Stimulated activated CD4-positive, alpha-beta T cell treated with anti-CD3 and anti-CD28 coated beads, Interleukin-12 subunit alpha, Interleukin-12 subunit beta, amount 100 ng/mL, for 48 hours (primary cell): ENCODE data around the gene LSM10.

ENCODE experiments used
- DNase-seq, 3 donors: peaks; one replicate each; pipeline ENCODE4 v3.0.0-alpha.2; 2020; ENCODE audit warnings: low read depth in 2 of 3, low spot score in 1 of 3

Gene LSM10

GRCh38 chr1:36385410-36386264 lies 12.1 kb downstream of the LSM10 start, which contains the start of gene STK40:
Gene STK40 (minus strand): TSS chr1:36385924. CDS start chr1:36361332, 24,592 bp downstream.
- peak; percentile 96 to 98 (median 97) for DNase-seq

GRCh38 chr1:36384542-36385409 lies 12.9 kb downstream of the LSM10 start:
- no peak for DNase-seq

- no peak for DNase-seq
These were observed 14.5 kb downstream of the LSM10 start for GRCh38 chr1:36383240-36383639.

GRCh38 chr1:36382669-36383068 lies 15.0 kb downstream of the LSM10 start:
- no peak for DNase-seq

- DNase-seq = no peak
These were observed 15.5 kb downstream of the LSM10 start for GRCh38 chr1:36382231-36382630.

GRCh38 chr1:36381405-36381804 lies 16.3 kb downstream of the LSM10 start:
- DNase-seq = no peak

- no peak for DNase-seq
These were observed 16.9 kb downstream of the LSM10 start for GRCh38 chr1:36380782-36381181.

- no peak for DNase-seq
These were observed 17.5 kb downstream of the LSM10 start for GRCh38 chr1:36380143-36380619.

- DNase-seq = no peak
These were observed 19.8 kb downstream of the LSM10 start for GRCh38 chr1:36377791-36378492.

- no peak for DNase-seq
These were observed 25.1 kb downstream of the LSM10 start for GRCh38 chr1:36372617-36373016.

- peak; percentile 58 to 94 (median 75) for DNase-seq
These were observed 28.4 kb downstream of the LSM10 start for GRCh38 chr1:36369061-36369861.

GRCh38 chr1:36367798-36368197 lies 29.9 kb downstream of the LSM10 start:
- no peak for DNase-seq

GRCh38 chr1:36367066-36367465 lies 30.6 kb downstream of the LSM10 start:
- no peak for DNase-seq

- no peak for DNase-seq
These were observed 31.5 kb downstream of the LSM10 start for GRCh38 chr1:36366091-36366661.

- DNase-seq = no peak
These were observed 32.3 kb downstream of the LSM10 start for GRCh38 chr1:36365381-36365780.

GRCh38 chr1:36359911-36360550 lies 37.7 kb downstream of the LSM10 start:
- DNase-seq = no peak

- DNase-seq = no peak
These were observed 38.3 kb downstream of the LSM10 start for GRCh38 chr1:36359383-36359782.

- DNase-seq = no peak
These were observed 39.1 kb downstream of the LSM10 start for GRCh38 chr1:36358514-36359084.

GRCh38 chr1:36355811-36356210 lies 41.9 kb downstream of the LSM10 start:
- DNase-seq = no peak
